A549 (cell line): Measurements from ENCODE around the gene DPP10.

Experiments
- CTCF ChIP-seq: fragments of >200 bp; sonication (Bioruptor Twin); formaldehyde crosslinking; IDR thresholded peaks from 3 replicates; pipeline ENCODE4 v1.5.1; 2016
- EHMT2 ChIP-seq: fragments of 200-600 bp; sonication (generic); IDR thresholded peaks from 2 replicates; pipeline ENCODE4 v1.6.1; 2016; ENCODE audit warnings: antibody characterized with exemption, low read depth, mild to moderate bottlenecking, moderate library complexity
- EP300 ChIP-seq, 2 experiments: fragments of >200 bp; sonication (Bioruptor Twin); formaldehyde crosslinking; IDR thresholded peaks; 2 replicates in 1 of 2; 3 replicates in 1 of 2; pipeline ENCODE4 v1.6.1; 2016 to 2017
- MAFK ChIP-seq: fragments of 450-650 bp; IDR thresholded peaks from 2 replicates; pipeline ENCODE4 v1.6.1; 2014; ENCODE audit not compliant: partially characterized antibody
- MYC ChIP-seq: IDR thresholded peaks from 2 replicates; pipeline ENCODE4 v1.6.1; 2012; ENCODE audit warnings: mild to moderate bottlenecking, inconsistent platforms, low read length, improper control_type of control experiment, borderline replicate concordance
- NPAS2 ChIP-seq: fragments of 250-450 bp; sonication (Bioruptor Pico); IDR thresholded peaks from 2 replicates; pipeline ENCODE4 v1.8.0; 2022; ENCODE audit warnings: mild to moderate bottlenecking, moderate library complexity, borderline replicate concordance
- NR3C1 ChIP-seq: fragments of >200 bp; sonication (Bioruptor Twin); formaldehyde crosslinking; IDR thresholded peaks from 3 replicates; pipeline ENCODE4 v1.6.1; 2017
- POLR2A ChIP-seq: IDR thresholded peaks from 2 replicates; pipeline ENCODE4 v1.6.1; 2012; ENCODE audit warnings: mild to moderate bottlenecking, low read length
- REST ChIP-seq: fragments of 200-600 bp; sonication (generic); IDR thresholded peaks from 2 replicates; pipeline ENCODE4 v1.6.1; 2016; ENCODE audit warnings: antibody characterized with exemption, mild to moderate bottlenecking, moderate library complexity
- RNF2 ChIP-seq: fragments of 200-600 bp; sonication (generic); IDR thresholded peaks from 2 replicates; pipeline ENCODE4 v1.6.1; 2016; ENCODE audit warnings: low read depth, mild to moderate bottlenecking, antibody characterized with exemption, moderate library complexity, borderline replicate concordance
- ZSCAN20 ChIP-seq: fragments of 250-450 bp; sonication (Bioruptor Pico); IDR thresholded peaks from 2 replicates; pipeline ENCODE4 v1.8.0; 2022; ENCODE audit warnings: mild to moderate bottlenecking, moderate library complexity
- TF ChIP-seq, protein P1 (sequence below): fragments of 450-650 bp; IDR thresholded peaks from 2 replicates; pipeline ENCODE4 v1.6.1; 2014; ENCODE audit warnings: antibody characterized with exemption

DNA sequence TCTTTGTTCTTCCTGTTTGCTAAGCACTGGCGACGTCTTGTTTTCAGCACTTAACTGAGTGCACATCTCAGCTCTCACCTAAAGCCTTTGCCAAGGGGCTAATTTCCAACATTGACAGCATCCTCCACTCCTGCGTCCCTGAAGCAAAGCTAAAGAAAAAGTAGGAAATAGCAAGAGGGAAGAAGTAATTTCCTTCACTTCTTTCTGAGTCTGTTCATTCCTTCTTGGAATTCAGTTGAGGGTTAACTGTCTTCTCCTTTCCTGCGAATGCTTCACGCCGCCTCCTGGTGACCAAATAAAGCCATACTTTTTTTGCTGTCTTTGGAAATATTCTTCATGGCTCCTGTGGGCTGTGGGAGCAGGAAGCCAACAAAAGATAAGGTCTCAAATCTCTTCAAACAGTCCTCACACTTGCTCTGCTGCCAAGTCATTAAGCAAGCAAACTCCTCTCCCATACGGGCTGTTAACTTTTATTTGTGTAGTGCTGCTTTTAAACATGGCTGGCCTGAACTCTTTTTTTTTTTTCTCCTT lies 100.9 kb downstream of the DPP10 start:
- 0 out of 3 replicates have a peak, but pooled peaks have one; percentile 17 for TF ChIP-seq CTCF
- TF ChIP-seq ZSCAN20 (CRISPR knock-in tag) = no peak
- no peak for TF ChIP-seq MYC
- TF ChIP-seq REST = no peak
- no peak for TF ChIP-seq EP300 (IDR thresholded peaks at IDR 0.05)
- TF ChIP-seq POLR2A = no peak
- TF ChIP-seq NPAS2 (CRISPR knock-in tag) = no peak
- no peak for TF ChIP-seq MAFK
- no peak for TF ChIP-seq EHMT2
- TF ChIP-seq, protein P1, sequence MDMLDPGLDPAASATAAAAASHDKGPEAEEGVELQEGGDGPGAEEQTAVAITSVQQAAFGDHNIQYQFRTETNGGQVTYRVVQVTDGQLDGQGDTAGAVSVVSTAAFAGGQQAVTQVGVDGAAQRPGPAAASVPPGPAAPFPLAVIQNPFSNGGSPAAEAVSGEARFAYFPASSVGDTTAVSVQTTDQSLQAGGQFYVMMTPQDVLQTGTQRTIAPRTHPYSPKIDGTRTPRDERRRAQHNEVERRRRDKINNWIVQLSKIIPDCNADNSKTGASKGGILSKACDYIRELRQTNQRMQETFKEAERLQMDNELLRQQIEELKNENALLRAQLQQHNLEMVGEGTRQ = no peak
- TF ChIP-seq NR3C1 = no peak
- no peak for TF ChIP-seq RNF2
